ENCODE measurements around the gene TMA7. TPM values are rescaled to one million over a fixed set of nuclear protein-coding genes. Genes with fewer than 3 reads are reported as not detected.
"Not testable (repeated sequence)": the region's sequence is repeated elsewhere in the genome, so short reads cannot be mapped to it uniquely, and the experiment has no call there.

The TMA7 gene
- total RNA-seq, 2 donors from 2014 or later = 290 to 326 TPM

DNA sequence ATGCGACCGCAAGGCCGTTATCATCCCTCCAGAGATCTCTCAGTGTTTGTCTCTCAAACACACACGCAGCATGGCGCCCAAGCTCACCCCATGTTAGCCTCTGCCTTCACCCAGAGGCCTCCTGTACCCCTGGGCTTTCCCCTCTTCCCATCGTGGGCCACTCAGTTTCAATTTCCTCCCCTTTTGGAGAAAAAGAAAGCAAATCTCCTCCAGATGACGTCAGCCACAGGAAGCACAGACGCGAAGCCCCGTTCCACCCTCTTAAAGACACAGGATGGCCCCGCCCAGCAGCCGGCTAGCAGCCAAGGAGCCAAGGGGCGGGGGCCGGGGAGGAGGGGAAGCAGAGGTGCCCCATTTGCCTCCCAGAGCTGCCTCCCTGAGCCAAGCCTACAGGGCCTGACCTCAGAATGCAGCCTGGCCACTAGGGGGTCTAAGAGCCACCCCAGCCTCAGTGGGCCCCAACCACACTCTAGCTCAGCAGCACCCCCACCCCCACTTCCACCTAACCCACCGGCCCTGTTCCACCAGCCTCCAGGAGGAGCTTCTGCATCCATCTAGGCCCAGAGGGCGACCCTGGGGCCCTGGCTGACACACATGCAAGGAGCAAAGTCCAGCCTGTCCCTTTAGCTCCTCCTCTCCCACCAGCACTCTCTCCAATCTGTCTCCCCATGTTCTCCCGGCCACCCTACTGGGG is 33.0 kb downstream of the TMA7 start:
- H3K9ac ChIP-seq (ENCODE audit: extremely low read depth, low read length, poor library complexity, severe bottlenecking) = peak overlapping the region; percentile 82

GRCh38 chr3:48473617-48473952 is 33.5 kb downstream of the TMA7 start:
- no peaks in the 10 kb centered on the region for H3K27me3 ChIP-seq (ENCODE audit: control insufficient read depth, insufficient read depth, low read length, poor library complexity, severe bottlenecking)
- Mint-ChIP-seq H3K9me3 (no peaks in the 10 kb centered on the region), H3K36me3 (ENCODE audit: low read depth) (peaks cover 16% of the 10 kb centered on the region), H3K4me1 (peaks cover 20% of the 10 kb centered on the region), H3K27me3 (ENCODE audit: insufficient read depth) (no peaks in the 10 kb centered on the region), H3K27ac (peak overlapping the region; percentile 99), H3K4me3 (peak overlapping the region; percentile 77)
- peak overlapping the region; percentile 84 for H3K4me3 ChIP-seq (ENCODE audit: low read length)
- H3K27ac ChIP-seq (ENCODE audit: low read depth, low read length) = peak overlapping the region; percentile 59
- H3K4me1 ChIP-seq (ENCODE audit: control insufficient read depth, insufficient read depth, low read length) = peaks cover 10% of the 10 kb centered on the region
- no peak for TF ChIP-seq CTCF (conservative IDR thresholded peaks at IDR 0.05)
- H3K9ac ChIP-seq (ENCODE audit: extremely low read depth, low read length, poor library complexity, severe bottlenecking) = no peak overlapping the region
- H3K9me3 ChIP-seq (ENCODE audit: control insufficient read depth, low read length) = no peaks in the 10 kb centered on the region
- H3K36me3 ChIP-seq (ENCODE audit: control insufficient read depth, insufficient read depth, low read length) = peaks cover 7% of the 10 kb centered on the region
- WGBS, 2 experiments (ENCODE audit: insufficient coverage in 1 of 2, insufficient read length in 1 of 2) = 79 to 86% methylated on average over 5 of the region's 5 CpGs
- DNase-seq = no peak

More for the DNA sequence above, 33.0 kb downstream of the TMA7 start:
- H3K27ac ChIP-seq (ENCODE audit: low read depth, low read length) = peak overlapping the region; percentile 59
- Mint-ChIP-seq H3K4me3 (peak overlapping the region; percentile 77), H3K4me1 (peaks cover 20% of the 10 kb centered on the region), H3K9me3 (no peaks in the 10 kb centered on the region), H3K27me3 (ENCODE audit: insufficient read depth) (no peaks in the 10 kb centered on the region), H3K36me3 (ENCODE audit: low read depth) (peaks cover 17% of the 10 kb centered on the region), H3K27ac (peak overlapping the region; percentile 99)
- peaks cover 12% of the 10 kb centered on the region for H3K36me3 ChIP-seq (ENCODE audit: control insufficient read depth, insufficient read depth, low read length)
- WGBS, 2 experiments (ENCODE audit: insufficient coverage in 1 of 2, insufficient read length in 1 of 2) = 9 to 11% methylated on average over 7 to 17 of the region's 17 CpGs
- no peaks in the 10 kb centered on the region for H3K9me3 ChIP-seq (ENCODE audit: control insufficient read depth, low read length)
- peak overlapping the region; percentile 84 for H3K4me3 ChIP-seq (ENCODE audit: low read length)
- DNase-seq = peak; percentile 98
- peaks cover 10% of the 10 kb centered on the region for H3K4me1 ChIP-seq (ENCODE audit: control insufficient read depth, insufficient read depth, low read length)
- TF ChIP-seq CTCF (conservative IDR thresholded peaks at IDR 0.05) = peak; percentile 80
- no peaks in the 10 kb centered on the region for H3K27me3 ChIP-seq (ENCODE audit: control insufficient read depth, insufficient read depth, low read length, poor library complexity, severe bottlenecking)

GRCh38 chr3:48474031-48474430 is 34.0 kb downstream of the TMA7 start:
- WGBS, 2 experiments (ENCODE audit: insufficient coverage in 1 of 2, insufficient read length in 1 of 2) = 83 to 86% methylated on average over 1 to 4 of the region's 4 CpGs
- H3K9me3 ChIP-seq (ENCODE audit: control insufficient read depth, low read length); H3K9me3 Mint-ChIP-seq; DNase-seq; H3K36me3 ChIP-seq (ENCODE audit: control insufficient read depth, insufficient read depth, low read length); H3K9ac ChIP-seq (ENCODE audit: extremely low read depth, low read length, poor library complexity, severe bottlenecking); H3K4me3 Mint-ChIP-seq; H3K27me3 ChIP-seq (ENCODE audit: control insufficient read depth, insufficient read depth, low read length, poor library complexity, severe bottlenecking); H3K27ac ChIP-seq (ENCODE audit: low read depth, low read length); H3K27me3 Mint-ChIP-seq (ENCODE audit: insufficient read depth); H3K27ac Mint-ChIP-seq; H3K4me3 ChIP-seq (ENCODE audit: low read length): not testable (repeated sequence)
- Mint-ChIP-seq H3K36me3 (ENCODE audit: low read depth) (peaks cover 17% of the 10 kb centered on the region), H3K4me1 (peaks cover 21% of the 10 kb centered on the region)
- peaks cover 10% of the 10 kb centered on the region for H3K4me1 ChIP-seq (ENCODE audit: control insufficient read depth, insufficient read depth, low read length)

Data from endodermal cell (in vitro differentiated cells).